Measurements from ENCODE around the gene C10orf53.
"Not testable (repeated sequence)": the region's sequence is repeated elsewhere in the genome, so short reads cannot be mapped to it uniquely, and the experiment has no call there.

The C10orf53 gene

DNA sequence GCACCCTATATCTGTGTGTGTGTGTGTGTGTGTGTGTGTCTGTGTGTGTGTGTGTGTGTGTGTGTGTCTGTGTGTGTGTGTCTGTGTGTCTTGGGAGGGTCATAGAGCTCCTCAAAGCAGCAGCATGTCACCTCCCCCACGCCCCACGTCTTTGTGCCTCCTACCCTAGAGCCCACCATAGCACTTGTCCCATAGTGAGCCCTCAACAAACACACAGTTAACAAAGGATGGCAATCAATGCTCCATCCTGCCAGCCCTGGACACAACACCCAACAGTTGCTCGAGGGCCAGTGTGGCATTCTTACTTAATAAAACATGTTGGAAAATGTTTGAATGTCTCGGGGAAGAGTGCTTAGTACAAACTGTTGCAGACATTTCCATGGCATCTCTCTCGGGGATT is 30.5 kb downstream of the C10orf53 start:
- Histone ChIP-seq H3K36me3 (no peaks in the 10 kb centered on the region), H3K27me3 (ENCODE audit: insufficient read depth, low read depth, severe bottlenecking) (no peaks in the 10 kb centered on the region), H3K4me3 (ENCODE audit: low read depth, low read length) (no peak overlapping the region), H3K27ac (no peak overlapping the region), H3K9me3 (ENCODE audit: severe bottlenecking) (no peaks in the 10 kb centered on the region)
- DNase-seq = no peak
- TF ChIP-seq, protein P1, sequence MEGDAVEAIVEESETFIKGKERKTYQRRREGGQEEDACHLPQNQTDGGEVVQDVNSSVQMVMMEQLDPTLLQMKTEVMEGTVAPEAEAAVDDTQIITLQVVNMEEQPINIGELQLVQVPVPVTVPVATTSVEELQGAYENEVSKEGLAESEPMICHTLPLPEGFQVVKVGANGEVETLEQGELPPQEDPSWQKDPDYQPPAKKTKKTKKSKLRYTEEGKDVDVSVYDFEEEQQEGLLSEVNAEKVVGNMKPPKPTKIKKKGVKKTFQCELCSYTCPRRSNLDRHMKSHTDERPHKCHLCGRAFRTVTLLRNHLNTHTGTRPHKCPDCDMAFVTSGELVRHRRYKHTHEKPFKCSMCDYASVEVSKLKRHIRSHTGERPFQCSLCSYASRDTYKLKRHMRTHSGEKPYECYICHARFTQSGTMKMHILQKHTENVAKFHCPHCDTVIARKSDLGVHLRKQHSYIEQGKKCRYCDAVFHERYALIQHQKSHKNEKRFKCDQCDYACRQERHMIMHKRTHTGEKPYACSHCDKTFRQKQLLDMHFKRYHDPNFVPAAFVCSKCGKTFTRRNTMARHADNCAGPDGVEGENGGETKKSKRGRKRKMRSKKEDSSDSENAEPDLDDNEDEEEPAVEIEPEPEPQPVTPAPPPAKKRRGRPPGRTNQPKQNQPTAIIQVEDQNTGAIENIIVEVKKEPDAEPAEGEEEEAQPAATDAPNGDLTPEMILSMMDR (IDR thresholded peaks at IDR 0.05; ENCODE audit: low read depth, low read length) = no peak

DNA sequence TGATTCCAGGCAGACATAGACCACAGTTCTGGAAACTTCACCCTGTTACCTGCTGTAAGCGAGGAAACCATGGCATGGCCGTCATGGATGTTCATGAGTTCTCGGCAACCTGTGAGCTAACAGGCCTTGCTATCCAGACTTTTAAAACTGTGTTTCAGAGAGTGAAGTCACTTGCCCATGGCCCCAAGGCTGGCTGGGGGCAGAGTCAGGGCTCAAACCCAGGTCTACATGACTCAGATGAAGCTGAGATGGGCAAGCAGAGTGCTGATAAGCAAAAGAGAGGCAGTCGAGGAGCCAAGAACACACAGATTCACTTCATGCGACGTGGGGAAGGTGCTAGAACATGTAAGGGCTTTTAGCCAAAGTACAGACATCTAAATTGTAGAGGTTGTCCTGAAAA is 31.5 kb downstream of the C10orf53 start:
- TF ChIP-seq, protein P1 (IDR thresholded peaks at IDR 0.05; ENCODE audit: low read depth, low read length) = no peak
- H3K27me3 ChIP-seq (ENCODE audit: insufficient read depth, low read depth, severe bottlenecking) = no peaks in the 10 kb centered on the region

DNA sequence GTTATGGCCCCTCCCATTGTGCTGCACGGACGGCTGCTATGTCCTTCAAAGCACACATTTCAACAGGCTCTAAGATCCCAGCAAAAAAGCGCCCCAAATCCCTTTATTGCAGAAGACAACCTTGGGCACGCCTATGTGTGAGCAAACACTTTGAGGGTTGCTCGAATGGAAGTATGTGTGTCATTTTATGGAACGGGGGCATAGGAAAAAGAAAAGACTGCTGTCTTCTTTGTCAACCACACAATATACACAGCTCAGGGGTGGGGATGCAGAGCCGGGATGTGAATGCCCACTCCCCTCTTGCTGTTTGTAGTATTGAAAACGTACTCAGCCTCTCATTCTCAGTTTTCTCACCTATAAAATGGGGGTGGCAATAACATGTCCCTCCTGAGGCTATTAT is 32.0 kb downstream of the C10orf53 start:
- Histone ChIP-seq H3K36me3 (no peaks in the 10 kb centered on the region), H3K4me3 (ENCODE audit: low read depth, low read length) (no peak overlapping the region), H3K27me3 (ENCODE audit: insufficient read depth, low read depth, severe bottlenecking) (no peaks in the 10 kb centered on the region), H3K27ac (no peak overlapping the region), H3K9me3 (ENCODE audit: severe bottlenecking) (no peaks in the 10 kb centered on the region)
- TF ChIP-seq, protein P1 (IDR thresholded peaks at IDR 0.05; ENCODE audit: low read depth, low read length) = no peak
- no peak for DNase-seq

More for the DNA sequence above, 31.5 kb downstream of the C10orf53 start:
- Histone ChIP-seq H3K36me3 (no peaks in the 10 kb centered on the region), H3K9me3 (ENCODE audit: severe bottlenecking) (no peaks in the 10 kb centered on the region), H3K27ac (no peak overlapping the region), H3K4me3 (ENCODE audit: low read depth, low read length) (no peak overlapping the region)
- no peak for DNase-seq

DNA sequence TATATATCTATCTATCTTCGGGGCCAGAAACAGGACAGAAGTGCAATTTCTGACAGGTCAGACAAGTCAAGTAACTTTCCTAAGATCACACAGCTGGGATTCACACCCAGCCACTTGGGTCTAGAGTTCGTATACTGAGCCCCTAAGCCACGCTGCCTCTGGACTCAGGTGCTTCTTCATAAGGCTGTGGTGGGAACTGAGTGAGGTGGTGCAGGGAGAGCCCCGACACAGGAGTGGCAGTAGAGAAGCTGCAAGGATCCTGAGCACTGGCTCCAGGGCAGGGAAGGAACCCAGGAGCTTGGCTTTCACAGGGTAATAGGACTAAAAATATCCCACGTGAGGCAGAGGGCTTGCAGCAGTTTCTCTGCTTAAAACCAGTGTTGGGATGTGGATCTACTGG is 33.8 kb downstream of the C10orf53 start:
- H3K4me3 ChIP-seq (ENCODE audit: low read depth, low read length) = no peak overlapping the region
- H3K27me3 ChIP-seq (ENCODE audit: insufficient read depth, low read depth, severe bottlenecking) = no peaks in the 10 kb centered on the region
- H3K27ac ChIP-seq = no peak overlapping the region
- no peaks in the 10 kb centered on the region for H3K9me3 ChIP-seq (ENCODE audit: severe bottlenecking)
- TF ChIP-seq, protein P1 (IDR thresholded peaks at IDR 0.05; ENCODE audit: low read depth, low read length) = no peak
- no peaks in the 10 kb centered on the region for H3K36me3 ChIP-seq
- DNase-seq = no peak

DNA sequence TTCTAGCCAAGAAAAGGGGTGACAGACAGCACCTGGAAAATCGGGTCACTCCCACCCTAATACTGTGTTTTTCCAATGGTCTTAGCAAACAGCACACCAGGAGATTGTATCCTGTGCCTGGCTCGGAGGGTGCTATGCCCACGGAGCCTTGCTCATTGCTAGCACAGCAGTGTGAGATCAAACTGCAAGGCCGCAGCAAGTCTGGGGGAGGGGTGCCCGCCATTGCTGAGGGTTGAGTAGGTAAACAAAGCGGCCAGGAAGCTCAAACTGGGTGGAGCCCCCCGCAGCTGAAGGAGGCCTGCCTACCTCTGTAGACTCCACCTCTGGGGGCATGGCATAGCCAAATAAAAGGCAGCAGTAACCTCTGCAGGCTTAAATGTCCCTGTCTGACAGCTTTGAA is 35.7 kb downstream of the C10orf53 start:
- H3K27me3 ChIP-seq (ENCODE audit: insufficient read depth, low read depth, severe bottlenecking); DNase-seq; H3K27ac ChIP-seq; H3K4me3 ChIP-seq (ENCODE audit: low read depth, low read length); H3K9me3 ChIP-seq (ENCODE audit: severe bottlenecking); H3K36me3 ChIP-seq: not testable (repeated sequence)

DNA sequence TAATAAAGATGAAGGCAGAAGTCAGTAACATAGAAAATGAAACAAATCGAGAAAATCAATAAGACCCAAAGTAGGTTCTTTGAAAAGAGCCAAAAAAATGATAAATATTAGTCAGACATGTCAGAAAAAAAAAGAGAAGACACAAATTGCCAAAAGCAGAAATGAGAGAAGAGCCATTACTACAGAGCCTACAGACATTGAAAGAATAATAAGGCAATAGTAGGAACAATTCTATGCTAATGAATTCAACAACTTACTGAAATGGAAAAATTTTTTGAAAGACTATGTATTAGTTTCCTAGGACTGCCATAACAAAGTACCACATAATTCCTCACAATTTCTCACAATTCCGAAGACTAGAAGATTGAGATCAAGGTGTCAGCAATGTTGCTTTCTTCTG is 47.1 kb downstream of the C10orf53 start:
- no peak overlapping the region for H3K27ac ChIP-seq
- DNase-seq = no peak
- H3K27me3 ChIP-seq (ENCODE audit: insufficient read depth, low read depth, severe bottlenecking) = no peaks in the 10 kb centered on the region
- H3K4me3 ChIP-seq (ENCODE audit: low read depth, low read length) = no peak overlapping the region
- TF ChIP-seq, protein P1 (IDR thresholded peaks at IDR 0.05; ENCODE audit: low read depth, low read length) = no peak
- no peaks in the 10 kb centered on the region for H3K36me3 ChIP-seq
- H3K9me3 ChIP-seq (ENCODE audit: severe bottlenecking) = no peaks in the 10 kb centered on the region

All from WERI-Rb-1 (cell line).